ENCODE results near the gene COL5A1. TPM values are rescaled to one million over a fixed set of nuclear protein-coding genes. Genes with fewer than 3 reads are reported as not detected.
A peak's percentile ranks its signal among the peaks of the same experiment; 100 is the strongest.

The COL5A1 gene
- total RNA-seq, 2 donors from 2014 or later = 10.9 to 22.0 TPM

GRCh38 chr9:134731497-134732391 lies 90.1 kb downstream of the COL5A1 start:
- H3K9me3 ChIP-seq = no peaks in the 10 kb centered on the region
- no peaks in the 10 kb centered on the region for H3K27me3 ChIP-seq
- H3K27ac ChIP-seq = peak overlapping the region; percentile 25 to 63
- H3K36me3 ChIP-seq = no peaks in the 10 kb centered on the region
- no peak for TF ChIP-seq CTCF (IDR thresholded peaks at IDR 0.05)
- peaks cover 0 to 41% of the 10 kb centered on the region in 2 donors for H3K4me1 ChIP-seq
- H3K4me3 ChIP-seq = no peak overlapping the region
- DNase-seq (ENCODE audit: low spot score) = no peak

GRCh38 chr9:134732392-134733110 lies 90.9 kb downstream of the COL5A1 start:
- H3K4me3 ChIP-seq = no peak overlapping the region
- DNase-seq (ENCODE audit: low spot score) = no peak
- no peaks in the 10 kb centered on the region for H3K27me3 ChIP-seq
- no peaks in the 10 kb centered on the region for H3K9me3 ChIP-seq
- no peaks in the 10 kb centered on the region for H3K36me3 ChIP-seq
- H3K4me1 ChIP-seq = peaks cover 0 to 48% of the 10 kb centered on the region in 2 donors
- H3K27ac ChIP-seq = peak overlapping the region; percentile 55 to 63
- TF ChIP-seq CTCF (IDR thresholded peaks at IDR 0.05) = no peak

GRCh38 chr9:134733480-134734232 lies 92.1 kb downstream of the COL5A1 start:
- peak overlapping the region; percentile 55 to 60 for H3K27ac ChIP-seq
- no peaks in the 10 kb centered on the region for H3K27me3 ChIP-seq
- no peaks in the 10 kb centered on the region for H3K9me3 ChIP-seq
- H3K36me3 ChIP-seq = no peaks in the 10 kb centered on the region
- no peak for DNase-seq (ENCODE audit: low spot score)
- H3K4me3 ChIP-seq = no peak overlapping the region
- TF ChIP-seq CTCF (IDR thresholded peaks at IDR 0.05) = no peak
- H3K4me1 ChIP-seq = peaks cover 0 to 49% of the 10 kb centered on the region in 2 donors

GRCh38 chr9:134734270-134734669 lies 92.7 kb downstream of the COL5A1 start:
- Histone ChIP-seq H3K27ac (peak overlapping the region; percentile 55 to 64), H3K4me1 (peaks cover 0 to 53% of the 10 kb centered on the region in 2 donors), H3K4me3 (no peak overlapping the region), H3K36me3 (no peaks in the 10 kb centered on the region), H3K9me3 (no peaks in the 10 kb centered on the region), H3K27me3 (no peaks in the 10 kb centered on the region)
- no peak for TF ChIP-seq CTCF (IDR thresholded peaks at IDR 0.05)
- no peak for DNase-seq (ENCODE audit: low spot score)

- no peaks in the 10 kb centered on the region for H3K27me3 ChIP-seq
- DNase-seq (ENCODE audit: low spot score) = peak; percentile 84
- H3K4me3 ChIP-seq = no peak overlapping the region
- no peak for TF ChIP-seq CTCF (IDR thresholded peaks at IDR 0.05)
- no peaks in the 10 kb centered on the region for H3K36me3 ChIP-seq
- H3K9me3 ChIP-seq = no peaks in the 10 kb centered on the region
- H3K4me1 ChIP-seq = peaks cover 0 to 46% of the 10 kb centered on the region in 2 donors
- H3K27ac ChIP-seq = peak overlapping the region; percentile 17 to 67
Observed at GRCh38 chr9:134735441-134736175, 94.0 kb downstream of the COL5A1 start.

All from right atrium auricular region (tissue), 2 donors.